NCI-H460 (cell line): ENCODE measurements around the gene UBAC1. TPM values are rescaled to one million over a fixed set of nuclear protein-coding genes. Genes with fewer than 3 reads are reported as not detected.
A peak's percentile ranks its signal among the peaks of the same experiment; 100 is the strongest.

Source experiments
- DNase-seq: peaks from one replicate; pipeline ENCODE4 v3.0.0-alpha.2; 2016; ENCODE audit warnings: low read depth; ENCODE audit errors: extremely low read depth
- total RNA-seq: library from RNA; depleted of rRNA; stranded (reverse); fragments of >200 nt; shearing (Covaris generic); gene quantifications from 2 replicates; pipeline ENCODE4 v1.2.3, GENCODE V29; 2014

Gene UBAC1
- total RNA-seq, 1 experiment from 2014 or later = 33.6 TPM

GRCh38 chr9:135993765-135994500 is 32.8 kb upstream of the UBAC1 start:
- DNase-seq = no peak

- no peak for DNase-seq
Observed at GRCh38 chr9:135993409-135993742, 32.2 kb upstream of the UBAC1 start.

DNA sequence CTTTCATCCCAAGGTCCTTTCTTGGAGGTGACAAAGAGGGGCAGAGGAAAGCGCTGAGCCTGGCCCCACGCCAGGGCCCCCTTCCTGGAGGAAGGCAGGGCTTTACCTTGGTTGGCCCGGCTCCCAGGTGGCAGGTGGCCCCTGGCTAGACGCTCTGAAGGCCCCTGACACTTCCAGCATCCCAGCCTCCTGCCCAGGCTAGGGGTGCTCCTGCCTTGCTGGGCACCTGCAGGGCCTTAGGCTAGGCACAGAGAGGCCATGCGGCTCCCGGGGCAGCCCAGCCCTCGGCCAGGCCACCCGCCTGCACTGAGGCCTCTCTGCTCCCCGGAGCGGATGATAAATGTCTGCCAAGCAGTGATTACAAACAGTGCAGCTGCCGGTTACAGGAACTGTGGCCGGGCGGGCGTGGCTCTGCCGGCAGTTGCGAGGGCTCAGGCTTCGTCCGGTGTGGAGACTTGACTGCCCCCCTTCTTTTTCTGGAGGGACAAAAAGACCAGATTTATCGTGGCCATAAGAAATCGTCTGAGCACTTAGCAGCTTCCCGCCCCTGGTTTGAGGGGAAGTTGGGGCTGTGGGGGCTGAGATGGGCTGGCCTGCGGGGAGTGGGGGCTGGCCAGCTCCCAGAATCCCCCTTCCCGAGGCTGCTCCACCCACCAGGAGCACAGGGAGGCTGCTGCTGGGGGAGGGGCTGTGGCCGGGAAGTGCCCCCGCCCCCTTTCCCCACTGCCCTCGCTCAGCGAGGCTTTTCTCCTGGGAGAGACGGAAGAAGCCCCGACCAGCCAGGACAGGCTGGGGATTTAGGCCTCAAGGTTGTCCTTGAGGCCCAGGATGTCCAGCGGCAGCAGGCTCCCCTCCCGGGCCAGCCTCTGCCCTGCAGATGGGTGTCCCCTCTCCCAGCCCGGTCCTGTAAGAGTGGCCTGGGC is 31.6 kb upstream of the UBAC1 start:
- DNase-seq = peak; percentile 79

- no peak for DNase-seq
Observed at GRCh38 chr9:135991771-135992170, 30.6 kb upstream of the UBAC1 start.

GRCh38 chr9:135990468-135991429 is 29.6 kb upstream of the UBAC1 start:
- peak; percentile 65 for DNase-seq

- DNase-seq = no peak
Observed at GRCh38 chr9:135989722-135990467, 28.7 kb upstream of the UBAC1 start.

DNA sequence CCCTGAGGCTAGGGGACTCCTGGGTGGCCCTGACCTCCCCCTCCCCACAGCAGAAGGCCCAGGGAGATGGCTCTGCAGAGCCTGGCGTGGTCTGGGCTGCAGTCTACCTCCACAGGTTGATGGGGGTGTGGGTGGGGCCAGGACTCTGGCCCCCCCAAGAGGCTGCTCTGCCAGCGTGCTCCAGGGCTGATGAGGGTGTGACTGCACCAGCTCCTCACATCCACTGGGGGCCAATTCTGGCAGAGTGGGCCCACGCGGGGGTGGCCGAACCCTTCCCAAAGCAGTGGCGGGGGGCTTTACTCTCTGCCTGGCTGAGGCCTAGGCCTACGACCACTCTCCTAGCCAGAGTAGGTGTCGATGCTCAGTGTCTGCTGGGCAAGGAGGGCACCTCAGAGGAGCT is 28.0 kb upstream of the UBAC1 start:
- DNase-seq = no peak

DNA sequence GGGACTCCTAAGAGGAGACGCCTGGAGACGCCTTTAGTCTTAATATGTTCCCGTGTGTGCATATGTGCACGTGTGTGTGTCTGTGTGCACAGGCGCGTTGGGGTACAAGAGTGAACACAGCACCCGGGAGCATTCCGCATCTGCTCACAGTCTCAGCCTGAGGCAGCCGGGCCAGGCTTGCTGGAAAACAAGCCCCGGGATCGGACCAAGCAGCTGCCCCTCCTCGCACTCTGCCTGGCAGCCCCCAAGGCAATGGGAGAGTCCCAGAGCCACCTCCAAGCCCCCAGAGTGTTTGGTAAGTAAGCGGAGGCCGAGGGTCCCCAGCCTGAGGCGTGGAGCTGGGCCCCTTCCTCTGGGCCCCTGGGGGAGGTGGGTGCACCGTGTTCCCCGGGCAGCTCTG is 27.3 kb upstream of the UBAC1 start:
- DNase-seq = no peak

GRCh38 chr9:135987838-135988404 is 26.7 kb upstream of the UBAC1 start:
- DNase-seq = no peak

DNA sequence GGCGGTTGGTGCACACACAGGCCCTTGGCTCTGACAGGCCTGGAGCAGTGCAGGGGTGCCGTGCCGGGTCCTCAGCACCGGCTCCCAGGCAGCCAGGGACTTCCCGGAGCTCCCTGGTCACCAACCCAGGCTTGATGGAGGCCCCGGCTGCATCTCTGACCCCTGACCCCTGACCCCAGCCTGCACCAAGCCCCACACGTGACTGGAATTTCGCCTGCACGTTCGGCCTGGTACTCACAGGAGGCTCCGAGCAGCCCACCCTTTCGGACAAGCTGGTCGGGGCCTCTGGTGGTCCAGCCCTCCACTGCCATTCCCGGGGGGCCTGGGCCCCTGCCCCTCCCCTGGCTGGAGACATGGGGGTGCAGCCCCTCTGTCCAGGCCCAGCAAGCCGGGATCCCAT is 25.4 kb upstream of the UBAC1 start:
- no peak for DNase-seq

- DNase-seq = no peak
Observed at GRCh38 chr9:135985889-135986288, 24.7 kb upstream of the UBAC1 start.

GRCh38 chr9:135985459-135985774 is 24.2 kb upstream of the UBAC1 start:
- no peak for DNase-seq

DNA sequence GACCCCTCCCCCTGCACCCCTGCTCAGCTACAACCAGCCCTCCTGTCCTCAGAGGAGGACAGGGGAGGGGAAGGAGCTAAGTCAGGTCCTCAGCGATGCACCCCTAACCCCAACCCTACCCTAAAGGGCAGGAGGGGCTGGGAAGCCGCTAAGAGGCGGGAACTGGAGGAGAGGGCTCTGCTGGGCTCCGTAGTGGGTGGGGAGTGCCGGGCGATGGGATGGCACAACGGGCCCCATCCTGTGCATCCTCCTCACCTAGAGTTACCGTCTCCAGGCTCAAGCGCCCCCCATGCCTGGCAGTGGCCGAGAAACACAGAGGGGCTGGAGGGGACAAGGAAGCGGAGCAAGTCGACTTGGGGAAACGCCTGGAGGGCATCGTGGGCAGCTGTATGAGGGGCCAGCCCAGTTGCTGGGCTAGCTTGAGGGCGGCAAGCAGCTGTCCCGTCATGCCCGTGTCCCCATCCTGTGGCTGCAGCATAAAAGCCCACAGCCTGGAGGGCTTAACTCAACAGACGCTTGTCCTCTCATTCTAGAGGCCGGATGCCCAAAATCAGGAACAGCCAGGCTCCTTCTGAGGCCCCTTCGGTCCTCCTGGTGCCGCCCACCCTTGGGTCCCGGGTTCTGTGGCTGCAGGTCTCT is 23.0 kb upstream of the UBAC1 start:
- no peak for DNase-seq

DNA sequence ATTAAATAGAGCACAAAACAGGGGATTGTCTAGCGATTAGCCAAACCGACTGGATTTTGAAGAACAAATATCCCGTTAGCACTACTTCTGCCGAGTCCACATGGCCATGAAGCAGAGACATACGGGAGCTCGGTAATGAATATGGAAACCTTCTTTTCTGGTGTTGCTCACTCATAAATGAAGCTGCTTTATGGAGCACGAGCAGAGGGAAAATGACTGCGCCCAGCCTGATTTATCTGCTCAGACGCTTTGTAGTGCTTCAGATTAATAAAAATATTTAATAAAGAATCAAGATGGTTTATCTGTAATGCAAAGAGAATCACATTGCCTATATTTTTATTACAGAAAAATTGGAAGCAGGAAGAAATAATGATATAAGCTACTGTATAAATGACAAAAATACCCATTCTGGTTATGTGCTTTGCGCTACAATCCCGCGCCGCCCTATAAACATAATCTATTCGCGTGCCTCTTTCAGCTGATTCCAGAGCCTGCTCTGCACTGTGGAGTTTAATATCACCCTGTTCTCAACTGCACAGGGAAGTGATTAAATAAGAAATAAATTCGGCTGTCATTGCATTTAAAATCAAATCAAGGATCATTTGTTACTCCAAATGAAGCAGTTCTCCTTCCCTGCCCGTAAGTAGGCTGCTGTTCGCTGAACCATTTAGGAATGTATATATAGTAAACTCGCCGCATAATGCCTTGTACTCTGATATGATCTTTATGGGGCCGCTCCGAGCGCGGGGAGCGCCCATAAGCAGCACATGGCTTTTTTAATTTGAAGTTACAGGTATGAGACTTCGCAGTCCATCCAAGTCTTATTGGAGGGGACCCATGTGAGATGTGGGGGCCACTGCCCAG is 22.3 kb upstream of the UBAC1 start:
- no peak for DNase-seq

GRCh38 chr9:135982499-135983207 is 21.5 kb upstream of the UBAC1 start:
- DNase-seq = no peak

DNA sequence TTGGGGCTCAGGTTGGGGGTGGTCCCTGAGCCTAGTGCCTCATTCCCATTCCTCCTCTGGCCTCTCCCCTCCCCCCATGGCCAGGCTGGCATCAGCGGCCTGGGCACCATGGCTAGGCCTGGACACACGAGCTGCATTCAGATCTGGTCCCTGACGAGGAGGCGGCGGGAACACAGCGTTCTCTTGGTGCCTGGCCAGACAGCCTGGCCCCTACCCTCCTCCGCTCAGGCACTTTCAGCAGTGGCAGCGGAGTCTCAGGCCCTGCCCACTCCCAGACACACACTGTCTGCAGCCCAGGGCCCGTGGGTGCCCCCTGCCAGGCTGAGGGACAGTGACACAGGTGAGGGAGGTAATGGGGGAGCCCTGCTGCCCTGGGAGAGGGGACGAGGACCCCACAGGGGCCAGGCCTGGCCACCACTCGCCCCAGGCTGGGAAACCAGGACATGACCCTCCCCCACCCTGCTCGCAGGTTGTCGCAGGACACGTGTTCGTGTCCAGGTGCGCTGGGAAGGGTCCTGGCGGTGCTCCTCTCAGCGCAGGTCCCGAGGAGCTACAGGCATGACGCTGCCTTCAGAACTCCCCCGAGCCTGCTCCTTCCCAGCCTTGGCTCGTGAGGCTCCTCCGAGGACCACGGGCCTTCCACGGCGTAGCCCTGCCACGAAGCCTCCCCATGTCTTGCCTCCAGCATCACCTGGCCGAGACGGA is 19.9 kb upstream of the UBAC1 start:
- no peak for DNase-seq

DNA sequence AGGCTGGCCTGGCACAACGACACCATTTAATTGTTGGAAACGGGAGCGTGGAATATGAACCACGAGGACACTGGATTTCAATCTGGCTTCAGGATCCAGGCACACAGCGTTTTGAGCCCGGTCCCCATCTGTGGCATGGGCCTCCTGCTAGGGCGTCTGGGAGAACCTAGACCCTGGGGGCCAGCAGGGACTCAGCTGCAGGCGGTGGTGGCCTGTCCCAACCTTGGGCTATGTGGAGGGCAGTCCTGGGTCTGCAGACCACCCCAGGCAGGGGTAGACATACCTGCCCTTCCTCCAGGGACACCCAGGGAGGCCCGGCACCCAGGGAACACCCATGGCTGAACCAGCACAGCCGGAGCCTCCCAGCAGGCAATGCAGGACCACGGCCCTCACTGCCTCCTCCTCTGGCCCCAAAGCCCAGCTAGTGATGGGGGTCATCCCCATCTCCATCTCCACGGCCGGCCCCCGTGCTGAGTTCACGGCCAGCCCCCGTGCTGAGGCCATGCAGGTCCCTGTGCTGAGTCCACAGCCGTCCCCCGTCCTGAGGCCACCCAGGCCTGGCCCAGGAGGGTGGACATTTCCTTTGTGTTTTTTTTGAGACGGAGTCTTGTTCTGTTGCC is 18.5 kb upstream of the UBAC1 start:
- no peak for DNase-seq
